Measurements from ENCODE around the gene STAB1. TPM values are rescaled to one million over a fixed set of nuclear protein-coding genes. Genes with fewer than 3 reads are reported as not detected.

STAB1 gene
- total and polyA plus RNA-seq, 10 of the 15 experiments (the other 5 are each of a cell fraction or from before 2014, with no cell fraction given) = 0.46 TPM; not detected in 9

DNA sequence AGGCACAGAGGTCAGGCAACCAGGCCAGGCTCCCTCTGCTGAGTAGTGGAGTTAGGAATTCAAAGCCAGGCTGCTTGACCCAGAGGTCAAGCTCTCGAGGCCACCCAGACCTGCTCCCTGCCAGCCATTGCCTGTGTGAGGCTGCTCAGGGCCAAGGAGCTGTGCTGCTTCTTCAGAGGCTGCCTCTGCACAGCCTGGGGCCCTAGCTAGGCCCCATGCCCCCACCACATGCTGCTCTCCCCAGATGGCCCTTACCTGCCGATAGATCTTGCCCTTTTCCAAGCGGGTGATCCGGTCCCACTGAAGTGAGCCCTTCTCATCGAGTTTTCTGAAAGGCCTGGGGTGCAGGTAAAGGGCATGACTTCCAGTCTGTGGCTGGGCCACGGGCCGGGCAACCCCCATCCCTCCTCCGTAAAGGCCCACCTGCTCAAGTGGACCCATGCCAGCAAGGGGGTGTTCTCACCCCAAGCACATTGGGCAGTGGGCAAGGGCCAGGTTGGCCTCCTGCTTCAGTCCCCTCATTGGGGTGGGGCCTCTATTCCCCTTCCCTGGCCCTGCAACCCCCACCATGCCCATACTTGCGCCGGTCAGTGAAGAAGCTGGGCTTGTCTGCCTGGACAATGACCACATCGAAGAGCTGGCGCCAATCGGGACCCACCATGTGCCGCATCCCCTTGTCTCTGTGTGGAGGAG is 32.0 kb downstream of the STAB1 start:
- CTCF ChIA-PET = no interaction called here
- peaks cover 0 to 15% of the 10 kb centered on the region in 2 experiments; a peak in 2 of 4 replicates for H3K36me3 ChIP-seq (ENCODE audit: control insufficient read depth in 2 of 2, insufficient read depth in 2 of 2, low read length in 1 of 2)
- SMC1A ChIA-PET (ENCODE audit: uncharacterized antibody, unreplicated experiment) = no interaction called here
- RAD21 ChIA-PET (ENCODE audit: unreplicated experiment) = no interaction called here
- no peaks in the 10 kb centered on the region for H3K27me3 ChIP-seq (replicated peaks in 1 of 2; ENCODE audit: control insufficient read depth in 2 of 2, insufficient read depth in 2 of 2, low read length in 1 of 2)
- no peaks in the 10 kb centered on the region for H3K9me3 ChIP-seq (replicated peaks; ENCODE audit: control insufficient read depth, insufficient read depth, low read length)
- H3K4me2 ChIP-seq (ENCODE audit: control insufficient read depth, insufficient read depth) = no peak overlapping the region
- FAIRE-seq (no peak), ATAC-seq (no peak), DNase-seq (ENCODE audit: low read depth, low spot score) (no peak)
- no peaks in the 10 kb centered on the region for H4K20me1 ChIP-seq (ENCODE audit: control insufficient read depth, insufficient read depth)
- intact Hi-C loops (cut with micrococcal nuclease; ENCODE audit: unreplicated experiment) = no loop called here
- 97% methylated on average over 14 of the region's 14 CpGs for WGBS (ENCODE audit: insufficient coverage, insufficient replicate concordance, low lambda C conversion rate, missing lambda C conversion rate)
- peaks cover 6% of the 10 kb centered on the region for H3K4me1 ChIP-seq (ENCODE audit: control insufficient read depth, insufficient read depth, low read length)
- H3K27ac ChIP-seq (ENCODE audit: control insufficient read depth, insufficient read depth) = no peak overlapping the region
- no peak overlapping the region for H3K9ac ChIP-seq (ENCODE audit: control insufficient read depth, insufficient read depth, low read length)
- POLR2A ChIA-PET = interaction anchor here (0.6 to 1.3 kb wide), 2 partner anchors 9 to 40 kb away, joined by 3 to 5 read pairs; partner anchors contain the start of gene UQCC5
- no peak overlapping the region for H3K4me3 ChIP-seq
- TF ChIP-seq CBX3 (IDR thresholded peaks at IDR 0.05; ENCODE audit: borderline replicate concordance, low read depth) (no peak), RAD51 (IDR thresholded peaks at IDR 0.05) (no peak), PAX8 (IDR thresholded peaks at IDR 0.05) (no peak), RUNX3 (IDR thresholded peaks at IDR 0.05; ENCODE audit: low read length) (no peak), ZNF274 (IDR thresholded peaks at IDR 0.05; ENCODE audit: insufficient read depth, insufficient read length) (no peak)
- TF ChIP-seq, protein P1, sequence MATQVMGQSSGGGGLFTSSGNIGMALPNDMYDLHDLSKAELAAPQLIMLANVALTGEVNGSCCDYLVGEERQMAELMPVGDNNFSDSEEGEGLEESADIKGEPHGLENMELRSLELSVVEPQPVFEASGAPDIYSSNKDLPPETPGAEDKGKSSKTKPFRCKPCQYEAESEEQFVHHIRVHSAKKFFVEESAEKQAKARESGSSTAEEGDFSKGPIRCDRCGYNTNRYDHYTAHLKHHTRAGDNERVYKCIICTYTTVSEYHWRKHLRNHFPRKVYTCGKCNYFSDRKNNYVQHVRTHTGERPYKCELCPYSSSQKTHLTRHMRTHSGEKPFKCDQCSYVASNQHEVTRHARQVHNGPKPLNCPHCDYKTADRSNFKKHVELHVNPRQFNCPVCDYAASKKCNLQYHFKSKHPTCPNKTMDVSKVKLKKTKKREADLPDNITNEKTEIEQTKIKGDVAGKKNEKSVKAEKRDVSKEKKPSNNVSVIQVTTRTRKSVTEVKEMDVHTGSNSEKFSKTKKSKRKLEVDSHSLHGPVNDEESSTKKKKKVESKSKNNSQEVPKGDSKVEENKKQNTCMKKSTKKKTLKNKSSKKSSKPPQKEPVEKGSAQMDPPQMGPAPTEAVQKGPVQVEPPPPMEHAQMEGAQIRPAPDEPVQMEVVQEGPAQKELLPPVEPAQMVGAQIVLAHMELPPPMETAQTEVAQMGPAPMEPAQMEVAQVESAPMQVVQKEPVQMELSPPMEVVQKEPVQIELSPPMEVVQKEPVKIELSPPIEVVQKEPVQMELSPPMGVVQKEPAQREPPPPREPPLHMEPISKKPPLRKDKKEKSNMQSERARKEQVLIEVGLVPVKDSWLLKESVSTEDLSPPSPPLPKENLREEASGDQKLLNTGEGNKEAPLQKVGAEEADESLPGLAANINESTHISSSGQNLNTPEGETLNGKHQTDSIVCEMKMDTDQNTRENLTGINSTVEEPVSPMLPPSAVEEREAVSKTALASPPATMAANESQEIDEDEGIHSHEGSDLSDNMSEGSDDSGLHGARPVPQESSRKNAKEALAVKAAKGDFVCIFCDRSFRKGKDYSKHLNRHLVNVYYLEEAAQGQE (IDR thresholded peaks at IDR 0.05; ENCODE audit: low read depth, low read length) = no peak
- TF ChIP-seq, protein P2, sequence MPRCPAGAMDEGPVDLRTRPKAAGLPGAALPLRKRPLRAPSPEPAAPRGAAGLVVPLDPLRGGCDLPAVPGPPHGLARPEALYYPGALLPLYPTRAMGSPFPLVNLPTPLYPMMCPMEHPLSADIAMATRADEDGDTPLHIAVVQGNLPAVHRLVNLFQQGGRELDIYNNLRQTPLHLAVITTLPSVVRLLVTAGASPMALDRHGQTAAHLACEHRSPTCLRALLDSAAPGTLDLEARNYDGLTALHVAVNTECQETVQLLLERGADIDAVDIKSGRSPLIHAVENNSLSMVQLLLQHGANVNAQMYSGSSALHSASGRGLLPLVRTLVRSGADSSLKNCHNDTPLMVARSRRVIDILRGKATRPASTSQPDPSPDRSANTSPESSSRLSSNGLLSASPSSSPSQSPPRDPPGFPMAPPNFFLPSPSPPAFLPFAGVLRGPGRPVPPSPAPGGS (IDR thresholded peaks at IDR 0.05; ENCODE audit: borderline replicate concordance, insufficient read depth, low read depth, low read length, poor library complexity, severe bottlenecking) = no peak
- TF ChIP-seq, protein P3, sequence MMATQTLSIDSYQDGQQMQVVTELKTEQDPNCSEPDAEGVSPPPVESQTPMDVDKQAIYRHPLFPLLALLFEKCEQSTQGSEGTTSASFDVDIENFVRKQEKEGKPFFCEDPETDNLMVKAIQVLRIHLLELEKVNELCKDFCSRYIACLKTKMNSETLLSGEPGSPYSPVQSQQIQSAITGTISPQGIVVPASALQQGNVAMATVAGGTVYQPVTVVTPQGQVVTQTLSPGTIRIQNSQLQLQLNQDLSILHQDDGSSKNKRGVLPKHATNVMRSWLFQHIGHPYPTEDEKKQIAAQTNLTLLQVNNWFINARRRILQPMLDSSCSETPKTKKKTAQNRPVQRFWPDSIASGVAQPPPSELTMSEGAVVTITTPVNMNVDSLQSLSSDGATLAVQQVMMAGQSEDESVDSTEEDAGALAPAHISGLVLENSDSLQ (IDR thresholded peaks at IDR 0.05) = no peak
- BruUV-seq (replicated peaks) = no TSS peak
- in situ Hi-C loops (cut with MboI) = no loop called here
- H2AFZ ChIP-seq (ENCODE audit: control insufficient read depth, low read depth, low read length) = no peak overlapping the region
- H3K79me2 ChIP-seq (ENCODE audit: control insufficient read depth, insufficient read depth, low read length) = peaks cover 15% of the 10 kb centered on the region

Measured in GM12878 (cell line).